ENCODE measurements around the gene CEMIP. TPM values are rescaled to one million over a fixed set of nuclear protein-coding genes. Genes with fewer than 3 reads are reported as not detected.

The CEMIP gene
- total and polyA plus RNA-seq, 2 of the 4 experiments (the other 2 are of a cell fraction), result 63.8 to 78.0 TPM

GRCh38 chr15:80936288-80937078, 157.3 kb downstream of the CEMIP start:
- ChIA-PET CTCF (no interaction called here), POLR2A (ENCODE audit: unreplicated experiment) (no interaction called here)
- no peak overlapping the region for H2AK9ac ChIP-seq (replicated peaks; ENCODE audit: low read depth, low read length, poor library complexity)
- peaks cover 20% of the 10 kb centered on the region for H3K4me1 ChIP-seq (ENCODE audit: control insufficient read depth, insufficient read depth, low read length)
- no TSS peak for BruUV-seq (replicated peaks)
- H2BK5ac ChIP-seq (ENCODE audit: low read depth, low read length, poor library complexity, severe bottlenecking), result no peak overlapping the region
- in situ Hi-C loops (cut with MboI; ENCODE audit: low sequenced_read_pairs), result no loop called here
- no peak overlapping the region for H3K4me2 ChIP-seq (ENCODE audit: low read depth, low read length)
- H3K9me1 ChIP-seq (ENCODE audit: insufficient read depth, low read length), result peaks cover 31% of the 10 kb centered on the region
- no peaks in the 10 kb centered on the region for H3K27me3 ChIP-seq (ENCODE audit: control insufficient read depth, insufficient read depth, low read length)
- H3K27ac ChIP-seq (ENCODE audit: insufficient read depth, low read length), result no peak overlapping the region
- no peak overlapping the region for H2BK15ac ChIP-seq (ENCODE audit: low read depth, low read length)
- no peak overlapping the region for H4K8ac ChIP-seq (ENCODE audit: low read depth in 2 of 2, low read length in 2 of 2)
- no peak overlapping the region for H3K9ac ChIP-seq (ENCODE audit: low read depth, low read length)
- DNase-seq, result no peak
- H4K20me1 ChIP-seq (ENCODE audit: insufficient read depth, low read length), result peaks cover 47% of the 10 kb centered on the region; the same call in 1 of the 2 replicates
- H3K56ac ChIP-seq (ENCODE audit: extremely low read depth, insufficient read depth, low read length), result no peak overlapping the region
- H3K79me1 ChIP-seq (ENCODE audit: low read depth in 1 of 2, low read length in 2 of 2), result 0 out of 4 replicates have a peak, but pooled peaks cover 0 to 7% of the 10 kb centered on the region in 2 experiments
- H3K4ac ChIP-seq (ENCODE audit: low read depth, low read length), result no peak overlapping the region
- H2AK5ac ChIP-seq (ENCODE audit: low read depth, low read length), result no peak overlapping the region
- intact Hi-C loops (cut with micrococcal nuclease), result no loop called here
- dilution Hi-C loops (cut with HindIII; ENCODE audit: low sequenced_read_pairs, unreplicated experiment), result no loop called here
- ATAC-seq (ENCODE audit: low read depth), result no peak
- H3K18ac ChIP-seq (ENCODE audit: low read depth, low read length), result no peak overlapping the region
- H3K4me3 ChIP-seq (ENCODE audit: insufficient read depth, low read depth, low read length), result no peak overlapping the region
- no peak for TF ChIP-seq RFX5 (IDR thresholded peaks at IDR 0.05; ENCODE audit: low read depth, low read length)
- no peak for TF ChIP-seq MAFK (IDR thresholded peaks at IDR 0.05; ENCODE audit: low read depth, low read length)
- TF ChIP-seq RAD21 (IDR thresholded peaks at IDR 0.05; ENCODE audit: low read length), result no peak
- TF ChIP-seq CTCF (conservative IDR thresholded peaks at IDR 0.05; ENCODE audit: low read depth, low read length), result no peak
- no peak for TF ChIP-seq CHD1 (IDR thresholded peaks at IDR 0.05; ENCODE audit: low read depth, low read length)
- no peak for TF ChIP-seq RCOR1 (IDR thresholded peaks at IDR 0.05; ENCODE audit: insufficient replicate concordance, low read length)
- TF ChIP-seq ELK1 (IDR thresholded peaks at IDR 0.05; ENCODE audit: borderline replicate concordance, low read depth, low read length), result no peak
- TF ChIP-seq BHLHE40 (IDR thresholded peaks at IDR 0.05; ENCODE audit: low read depth, low read length), result no peak
- TF ChIP-seq POLR2A (IDR thresholded peaks at IDR 0.05; ENCODE audit: low read depth, low read length), result no peak
- no peak for TF ChIP-seq SMC3 (IDR thresholded peaks at IDR 0.05; ENCODE audit: low read depth, low read length)
- no peak for TF ChIP-seq MXI1 (IDR thresholded peaks at IDR 0.05; ENCODE audit: borderline replicate concordance, low read depth, low read length)
- no peak for TF ChIP-seq USF2 (IDR thresholded peaks at IDR 0.05; ENCODE audit: low read depth, low read length)
- H2BK20ac ChIP-seq (ENCODE audit: low read depth, low read length), result no peak overlapping the region
- 95% methylated on average over 10 of the region's 16 CpGs; no CpG with 5 or more reads in 1 of the 2 experiments for WGBS, 2 experiments (ENCODE audit: extremely low coverage in 2 of 2, insufficient read length in 1 of 2)
- H4K5ac ChIP-seq (ENCODE audit: low read depth, low read length), result no peak overlapping the region
- H3K23ac ChIP-seq (ENCODE audit: low read depth, low read length), result no peak overlapping the region
- H3K14ac ChIP-seq (replicated peaks; ENCODE audit: low read depth, low read length), result no peak overlapping the region
- no peak overlapping the region for H2AFZ ChIP-seq (replicated peaks; ENCODE audit: low read length, poor library complexity)
- peaks cover 76% of the 10 kb centered on the region for H3K36me3 ChIP-seq (ENCODE audit: control insufficient read depth, insufficient read depth, low read length)
- H3K9me3 ChIP-seq (ENCODE audit: control insufficient read depth, insufficient read depth, low read length), result no peaks in the 10 kb centered on the region
- no peak overlapping the region for H2BK120ac ChIP-seq (ENCODE audit: low read depth, low read length)
- H4K91ac ChIP-seq (ENCODE audit: insufficient read depth, low read depth, low read length), result no peak overlapping the region

Data from IMR-90 (cell line).